T-helper 2 cell (primary cell): ENCODE measurements around the gene FOXP3.
A peak's percentile ranks its signal among the peaks of the same experiment; 100 is the strongest.

Experiments
- DNase-seq, 5 experiments: peaks; one replicate each; pipeline versions ENCODE4 v3.0.0 to v3.0.0-alpha.2; 2012 to 2022

FOXP3 gene

GRCh38 chrX:49249071-49249470 lies 15.4 kb downstream of the FOXP3 start:
- no peak for DNase-seq

- DNase-seq: no peak
Measured at GRCh38 chrX:49247916-49248811, 16.3 kb downstream of the FOXP3 start.

GRCh38 chrX:49247346-49247745 lies 17.2 kb downstream of the FOXP3 start:
- DNase-seq: no peak

GRCh38 chrX:49246541-49246940 lies 18.0 kb downstream of the FOXP3 start:
- DNase-seq: no peak

GRCh38 chrX:49244207-49244606 lies 20.3 kb downstream of the FOXP3 start:
- DNase-seq: no peak

GRCh38 chrX:49243166-49243565 lies 21.3 kb downstream of the FOXP3 start:
- no peak for DNase-seq

- DNase-seq: no peak
Measured at GRCh38 chrX:49242545-49243066, 21.9 kb downstream of the FOXP3 start.

GRCh38 chrX:49238735-49239134 lies 25.8 kb downstream of the FOXP3 start:
- no peak for DNase-seq

- DNase-seq: no peak
Measured at GRCh38 chrX:49237060-49237459, 27.4 kb downstream of the FOXP3 start.

GRCh38 chrX:49233887-49234555 lies 30.5 kb downstream of the FOXP3 start:
- DNase-seq: no peak

- no peak for DNase-seq
Measured at GRCh38 chrX:49233176-49233575, 31.3 kb downstream of the FOXP3 start, which contains the start of gene CACNA1F. CACNA1F (minus strand) TSS chrX:49233340; CDS start chrX:49233309, 31 bp downstream.

GRCh38 chrX:49232525-49232924 lies 32.0 kb downstream of the FOXP3 start:
- no peak for DNase-seq

- no peak for DNase-seq
Measured at GRCh38 chrX:49231333-49232000, 33.0 kb downstream of the FOXP3 start.

- DNase-seq: peak in 4 of 5 experiments; percentile 32 to 70 (median 40)
Measured at GRCh38 chrX:49230500-49231232, 33.8 kb downstream of the FOXP3 start.

- DNase-seq: no peak
Measured at GRCh38 chrX:49228185-49228584, 36.3 kb downstream of the FOXP3 start.

- DNase-seq: no peak
Measured at GRCh38 chrX:49227726-49228125, 36.8 kb downstream of the FOXP3 start.

GRCh38 chrX:49226946-49227345 lies 37.6 kb downstream of the FOXP3 start:
- DNase-seq: no peak

GRCh38 chrX:49225858-49226257 lies 38.7 kb downstream of the FOXP3 start:
- no peak for DNase-seq

GRCh38 chrX:49221868-49222267 lies 42.6 kb downstream of the FOXP3 start:
- no peak for DNase-seq

- DNase-seq: no peak
Measured at GRCh38 chrX:49220100-49220499, 44.4 kb downstream of the FOXP3 start.

- no peak for DNase-seq
Measured at GRCh38 chrX:49214996-49215526, 49.4 kb downstream of the FOXP3 start.

GRCh38 chrX:49214416-49214815 lies 50.1 kb downstream of the FOXP3 start:
- no peak for DNase-seq
